ENCODE results near the gene TET1.
"Not testable (repeated sequence)": the region's sequence is repeated elsewhere in the genome, so short reads cannot be mapped to it uniquely, and the experiment has no call there.

Gene TET1

DNA sequence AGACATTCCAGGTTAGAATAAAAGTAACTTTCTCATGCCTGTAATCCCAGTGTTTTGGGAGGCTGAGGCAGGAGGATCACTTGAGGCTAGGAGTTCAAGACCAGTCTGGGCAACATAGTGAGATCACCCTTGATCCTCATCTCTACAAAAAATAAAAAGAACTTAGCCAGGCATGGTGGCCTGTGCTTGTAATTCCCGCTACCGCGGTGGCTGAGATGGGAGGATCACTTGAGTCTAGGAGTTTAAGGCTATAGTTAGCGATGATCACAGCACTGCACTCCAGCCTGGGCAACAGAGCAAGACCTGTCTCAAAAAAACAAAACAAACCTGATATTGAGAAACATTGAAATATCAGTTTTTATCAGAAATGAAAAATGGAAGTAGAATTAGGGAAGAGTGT lies 4.6 kb downstream of the TET1 start:
- DNase-seq (ENCODE audit: low spot score), result no peak

DNA sequence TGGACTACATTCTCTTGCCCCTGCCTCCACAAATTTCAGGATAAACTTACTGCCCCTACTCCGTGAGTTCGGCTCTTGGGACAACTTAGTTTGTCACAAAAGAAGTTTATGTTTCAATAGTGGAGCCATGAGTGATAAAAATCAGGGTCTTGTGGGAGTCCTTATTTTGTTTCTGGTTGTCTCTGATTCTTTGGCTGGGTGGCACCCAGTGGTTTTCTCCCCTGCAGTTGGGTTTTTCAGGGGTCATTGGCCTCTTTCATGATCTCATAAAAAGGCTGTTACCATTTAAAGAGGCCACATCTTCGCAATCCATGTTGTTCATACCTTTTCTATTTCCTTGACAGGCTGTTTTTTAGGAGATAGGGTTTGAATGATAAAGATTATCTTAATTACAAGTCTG lies 5.5 kb downstream of the TET1 start:
- no peak for DNase-seq (ENCODE audit: low spot score)

DNA sequence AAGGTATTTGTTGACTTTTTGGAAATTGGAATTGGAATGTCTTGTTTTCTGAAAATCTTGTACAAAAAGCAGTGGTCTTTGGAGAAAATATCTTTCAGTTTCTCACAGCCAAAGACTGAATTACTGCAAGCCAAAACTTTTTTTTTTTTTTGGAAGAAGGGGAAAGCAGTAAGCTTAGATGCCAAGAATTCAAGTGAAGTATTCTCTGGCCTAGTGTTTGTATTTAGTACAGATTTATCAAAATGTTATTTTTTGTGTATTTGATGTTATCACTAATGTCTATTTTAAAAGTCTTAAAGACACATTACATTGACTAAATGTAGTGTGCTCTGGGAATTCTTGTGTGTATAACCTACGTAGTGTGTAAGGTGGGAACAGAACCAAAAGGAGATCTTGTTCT lies 6.2 kb downstream of the TET1 start:
- no peak for DNase-seq (ENCODE audit: low spot score)

DNA sequence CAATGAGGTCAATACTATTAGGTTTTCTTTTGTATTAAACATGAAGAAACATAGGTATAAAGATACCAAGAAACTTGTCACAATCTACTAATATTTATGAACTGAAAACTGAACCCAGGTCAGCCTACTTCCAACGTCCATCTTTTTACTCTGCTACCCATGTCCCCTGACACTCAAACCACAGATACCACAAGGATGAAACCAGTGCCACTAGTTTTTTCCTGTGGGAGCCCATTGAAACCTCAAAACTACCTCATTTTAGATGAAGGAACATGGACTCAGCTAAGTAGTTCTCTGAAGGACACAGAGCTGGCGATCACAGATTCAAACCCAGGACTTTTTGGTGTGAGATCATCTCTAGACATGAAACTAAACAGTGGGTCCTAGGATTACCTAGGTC lies 6.8 kb downstream of the TET1 start:
- no peak for DNase-seq (ENCODE audit: low spot score)

DNA sequence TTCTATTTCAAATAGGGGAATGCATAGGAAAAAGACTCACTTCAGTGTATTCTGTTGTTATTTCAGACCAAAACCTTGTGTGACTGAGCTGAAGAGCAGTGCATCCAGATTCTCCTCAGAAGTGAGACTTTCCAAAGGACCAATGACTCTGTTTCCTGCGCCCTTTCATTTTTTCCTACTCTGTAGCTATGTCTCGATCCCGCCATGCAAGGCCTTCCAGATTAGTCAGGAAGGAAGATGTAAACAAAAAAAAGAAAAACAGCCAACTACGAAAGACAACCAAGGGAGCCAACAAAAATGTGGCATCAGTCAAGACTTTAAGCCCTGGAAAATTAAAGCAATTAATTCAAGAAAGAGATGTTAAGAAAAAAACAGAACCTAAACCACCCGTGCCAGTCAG lies 12.0 kb downstream of the TET1 start:
- DNase-seq (ENCODE audit: low spot score), result no peak

DNA sequence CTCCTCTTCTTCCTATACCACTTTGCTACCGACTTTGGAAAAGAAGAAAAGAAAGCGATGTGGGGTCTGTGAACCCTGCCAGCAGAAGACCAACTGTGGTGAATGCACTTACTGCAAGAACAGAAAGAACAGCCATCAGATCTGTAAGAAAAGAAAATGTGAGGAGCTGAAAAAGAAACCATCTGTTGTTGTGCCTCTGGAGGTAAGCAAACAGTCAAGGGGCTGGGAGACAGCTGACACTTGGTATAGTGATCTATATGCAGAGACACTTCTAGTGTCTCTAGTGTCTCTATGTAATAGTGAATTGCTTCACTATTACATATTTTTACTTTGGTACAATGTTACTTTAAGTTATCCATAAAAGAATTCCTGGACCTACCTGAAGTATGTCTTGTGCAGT lies 13.9 kb downstream of the TET1 start:
- DNase-seq (ENCODE audit: low spot score), result no peak

DNA sequence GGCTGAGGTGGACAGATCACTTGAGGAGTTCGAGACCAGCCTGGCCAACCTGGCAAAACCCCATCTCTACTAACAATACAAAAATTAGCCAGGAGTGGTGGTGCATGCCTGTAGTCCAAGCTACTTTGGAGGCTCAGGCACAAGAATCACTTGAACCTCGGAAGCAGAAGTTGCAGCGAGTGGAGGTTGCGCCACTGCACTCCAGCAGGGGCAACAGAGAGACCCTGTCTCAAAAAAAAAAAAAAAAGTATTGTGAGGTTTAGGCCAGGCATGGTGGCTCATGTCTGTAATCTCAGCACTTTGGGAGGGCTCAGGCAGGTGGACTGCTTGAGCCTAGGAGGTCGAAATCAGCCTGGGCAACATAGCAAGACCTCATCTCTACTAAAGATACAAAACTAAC lies 16.0 kb downstream of the TET1 start:
- DNase-seq (ENCODE audit: low spot score), result no peak

DNA sequence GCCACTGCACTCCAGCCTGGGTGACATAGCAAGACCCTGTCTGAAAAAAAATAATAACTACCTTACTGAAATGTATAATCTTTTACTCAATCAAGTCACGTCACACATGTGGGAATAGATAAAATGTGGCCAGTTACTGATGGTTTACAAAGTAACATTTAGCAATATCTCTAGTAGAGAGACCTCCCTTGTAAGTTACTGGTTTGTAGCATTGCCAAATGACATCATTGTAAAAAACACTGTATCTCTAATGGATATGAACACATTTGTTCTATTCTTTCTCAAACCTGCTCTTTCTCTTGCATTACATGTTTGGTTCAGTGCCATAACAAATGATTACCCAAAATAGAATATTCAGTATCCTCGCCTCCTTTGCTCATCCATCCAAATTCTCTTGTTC lies 18.8 kb downstream of the TET1 start:
- DNase-seq (ENCODE audit: low spot score), result no peak

DNA sequence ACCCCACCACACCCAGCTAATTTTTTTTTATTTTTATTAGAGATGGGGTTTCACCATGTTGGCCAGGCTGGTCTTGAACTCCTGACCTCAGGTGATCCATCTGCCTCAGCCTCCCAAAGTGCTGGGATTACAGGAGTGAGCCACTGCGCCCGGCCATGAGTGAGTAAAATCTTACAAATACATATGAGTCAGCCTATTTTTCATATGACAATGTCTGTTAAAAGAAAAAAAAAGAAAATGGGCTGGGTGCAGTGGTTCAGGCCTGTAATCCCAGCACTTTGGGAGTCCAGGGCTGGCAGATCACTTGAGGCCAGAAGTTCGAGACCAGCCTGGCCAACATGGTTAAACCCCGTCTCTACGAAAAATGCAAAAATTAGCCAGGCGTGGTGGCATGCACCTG lies 24.1 kb downstream of the TET1 start:
- not testable (repeated sequence) for DNase-seq (ENCODE audit: low spot score)

DNA sequence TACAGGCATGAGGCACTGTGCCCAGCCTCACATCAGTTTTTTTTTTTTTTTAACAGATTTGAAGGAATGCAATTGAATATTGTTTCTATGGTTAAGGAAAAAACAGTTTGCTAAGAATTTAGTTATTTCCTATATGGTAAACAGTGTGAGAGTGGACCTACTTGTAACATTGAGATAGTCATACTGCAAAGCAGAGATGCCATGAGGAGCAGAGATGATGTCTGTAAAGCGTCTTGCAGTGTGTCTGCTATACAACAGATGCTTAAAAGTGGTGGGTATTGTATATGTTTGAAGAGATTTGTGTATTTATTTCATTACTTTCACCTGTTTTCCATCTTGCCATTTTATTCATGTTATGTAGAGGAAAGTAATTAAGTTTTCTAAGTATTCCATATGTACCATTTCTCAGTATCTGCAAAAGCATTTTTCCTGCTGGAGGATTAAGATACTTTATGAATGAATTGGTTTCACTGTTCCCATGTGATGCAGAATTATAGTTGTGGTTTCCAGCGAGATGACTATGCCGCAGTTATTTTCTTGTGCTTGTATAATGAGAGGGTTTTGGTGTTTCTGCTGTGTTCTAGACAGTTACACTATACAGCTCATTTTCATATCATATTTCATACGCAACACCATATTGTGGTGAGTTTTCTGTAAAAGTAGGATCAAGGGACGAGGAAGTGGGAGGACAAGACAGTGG lies 26.6 kb downstream of the TET1 start:
- no peak for DNase-seq (ENCODE audit: low spot score)

DNA sequence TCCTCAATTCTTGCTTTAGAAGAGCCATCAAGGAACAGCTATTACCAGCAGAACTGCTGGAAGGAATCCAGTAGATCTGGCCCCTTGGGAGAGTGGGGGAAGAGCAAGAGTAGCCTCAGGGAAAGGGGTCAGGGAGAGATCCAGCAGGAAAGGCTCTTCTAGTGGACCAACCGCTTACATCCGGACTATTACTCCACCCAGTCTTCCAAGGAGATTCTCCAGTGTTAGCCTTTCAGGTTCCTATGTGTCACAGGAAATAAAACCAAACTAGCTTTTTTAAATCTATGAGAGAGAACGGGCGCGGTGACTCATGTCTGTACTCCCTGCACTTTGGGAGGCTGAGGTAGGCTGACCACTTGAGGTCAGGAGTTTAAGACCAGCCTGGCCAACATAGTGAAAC lies 34.3 kb downstream of the TET1 start:
- no peak for DNase-seq (ENCODE audit: low spot score)

DNA sequence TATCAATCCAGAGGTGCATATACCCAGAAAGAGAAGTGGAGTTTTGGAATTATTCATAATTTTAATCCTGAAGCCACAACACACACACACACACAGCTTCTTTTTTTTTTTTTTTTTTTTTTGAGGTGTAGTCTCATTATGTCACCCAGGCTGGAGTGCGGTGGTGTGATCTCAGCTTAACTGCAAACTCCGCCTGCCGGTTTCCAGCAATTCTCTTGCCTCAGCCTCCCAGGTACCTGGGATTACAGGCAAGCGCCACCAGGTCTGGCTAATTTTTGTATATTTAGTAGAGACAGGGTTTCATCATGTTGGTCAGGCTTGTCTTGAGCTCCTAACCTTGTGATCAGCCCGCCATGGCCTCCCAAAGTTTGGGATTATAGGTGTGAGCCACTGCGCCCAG lies 35.4 kb downstream of the TET1 start:
- DNase-seq (ENCODE audit: low spot score), result no peak

DNA sequence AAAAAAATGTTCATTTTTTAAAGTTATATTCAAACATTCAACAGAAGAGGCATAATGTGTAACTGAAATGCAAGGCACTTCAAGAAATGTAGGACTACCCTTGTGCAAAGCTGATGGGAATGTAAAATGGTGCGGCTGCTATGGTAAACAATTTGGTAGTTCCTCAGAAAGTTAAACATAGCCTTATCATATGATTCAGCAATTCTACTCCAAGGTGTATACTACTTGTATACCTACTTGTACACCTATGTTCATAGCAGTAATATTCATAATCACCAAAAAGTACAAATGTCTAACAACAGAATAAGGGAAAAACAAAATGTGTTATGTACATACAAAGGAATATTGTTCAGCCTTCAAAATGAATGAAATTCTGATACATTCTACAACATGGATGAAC lies 37.3 kb downstream of the TET1 start:
- DNase-seq (ENCODE audit: low spot score), result no peak

DNA sequence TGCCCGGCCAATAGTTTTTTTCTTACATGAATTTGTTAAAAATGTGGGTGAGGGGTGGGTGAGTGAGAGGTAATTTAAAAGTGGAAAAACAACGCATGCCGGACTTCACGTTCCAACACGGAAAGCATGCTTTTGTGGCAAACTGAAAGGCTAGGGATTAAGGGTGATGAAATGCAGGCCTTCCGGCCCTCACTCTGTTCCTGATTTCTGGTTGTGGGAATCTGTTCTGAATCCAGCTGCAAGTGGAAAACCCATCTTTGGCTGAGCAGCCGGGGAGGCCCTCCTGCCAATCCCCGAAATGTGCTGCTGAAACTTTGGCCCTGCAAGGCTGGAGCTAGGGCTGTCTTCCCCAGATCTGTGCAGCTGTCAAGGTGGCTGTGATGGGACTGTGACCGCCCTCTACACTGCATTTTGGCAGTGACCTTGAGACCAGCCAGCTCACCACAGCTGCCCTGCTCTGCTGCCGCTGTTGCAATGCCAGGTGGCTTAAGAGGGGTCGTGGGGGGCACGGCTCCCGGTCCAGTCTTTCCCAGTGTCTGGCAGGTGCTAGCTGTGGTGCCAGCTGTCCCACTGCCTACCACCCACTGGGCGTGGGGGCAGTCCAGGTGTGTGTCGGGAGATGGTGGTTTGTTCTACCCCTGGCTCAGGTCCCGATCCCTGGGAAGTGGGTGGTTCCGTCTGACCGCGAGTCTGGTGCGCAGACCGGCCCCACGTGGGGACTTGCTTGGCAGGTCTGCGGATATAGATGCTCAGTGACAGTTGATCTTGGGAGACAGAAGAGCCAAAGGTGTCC lies 39.0 kb downstream of the TET1 start:
- DNase-seq (ENCODE audit: low spot score), result no peak

DNA sequence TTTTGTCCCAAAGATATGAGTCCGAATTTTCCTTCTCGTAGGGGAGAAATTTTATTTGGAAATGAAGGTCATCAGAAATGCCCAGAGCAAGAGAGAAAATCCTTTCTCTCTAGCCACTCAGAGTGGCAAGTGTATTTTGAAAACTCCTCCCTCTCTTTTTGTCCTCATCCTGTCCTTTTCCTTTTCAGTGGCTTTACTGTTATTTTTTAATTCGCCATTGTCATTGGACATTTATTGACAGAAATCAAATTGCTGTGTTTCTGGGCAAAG lies 39.6 kb downstream of the TET1 start:
- no peak for DNase-seq (ENCODE audit: low spot score)

DNA sequence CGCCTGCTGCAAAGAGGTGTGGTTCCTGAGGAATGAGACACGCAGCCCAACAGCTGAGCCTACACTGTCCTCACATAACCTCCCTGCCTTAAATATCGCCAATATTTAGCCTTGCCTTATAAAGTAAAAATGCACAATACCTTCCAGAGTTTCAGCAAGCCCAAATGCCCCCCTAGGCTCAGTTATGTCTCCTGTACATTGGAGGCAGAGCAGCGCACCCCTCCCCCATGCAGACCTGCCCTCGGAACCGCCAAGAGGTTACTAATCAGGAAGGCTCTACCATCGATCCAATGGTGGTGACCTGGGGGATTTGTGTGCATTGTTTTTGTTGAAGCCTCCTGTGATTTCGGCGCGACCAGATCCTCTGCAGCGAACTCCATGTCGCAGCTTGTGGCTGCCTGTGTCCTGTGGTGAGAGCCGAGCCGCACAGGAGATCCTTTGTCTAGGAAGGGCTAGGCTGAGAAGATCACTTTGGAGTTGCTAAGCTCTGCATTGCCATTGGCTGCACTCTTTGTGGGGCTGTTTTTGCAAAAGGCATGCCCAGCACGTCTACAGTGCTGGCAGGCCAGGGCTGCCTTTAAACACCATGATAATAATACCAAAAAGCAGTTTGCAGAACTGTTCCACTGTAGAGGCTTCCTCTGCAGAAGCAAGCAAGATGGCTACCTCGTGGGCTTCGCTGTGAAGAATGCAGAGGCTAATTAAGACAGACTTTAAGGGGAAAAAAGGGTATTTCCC lies 40.1 kb downstream of the TET1 start:
- DNase-seq (ENCODE audit: low spot score), result peak; percentile 18

DNA sequence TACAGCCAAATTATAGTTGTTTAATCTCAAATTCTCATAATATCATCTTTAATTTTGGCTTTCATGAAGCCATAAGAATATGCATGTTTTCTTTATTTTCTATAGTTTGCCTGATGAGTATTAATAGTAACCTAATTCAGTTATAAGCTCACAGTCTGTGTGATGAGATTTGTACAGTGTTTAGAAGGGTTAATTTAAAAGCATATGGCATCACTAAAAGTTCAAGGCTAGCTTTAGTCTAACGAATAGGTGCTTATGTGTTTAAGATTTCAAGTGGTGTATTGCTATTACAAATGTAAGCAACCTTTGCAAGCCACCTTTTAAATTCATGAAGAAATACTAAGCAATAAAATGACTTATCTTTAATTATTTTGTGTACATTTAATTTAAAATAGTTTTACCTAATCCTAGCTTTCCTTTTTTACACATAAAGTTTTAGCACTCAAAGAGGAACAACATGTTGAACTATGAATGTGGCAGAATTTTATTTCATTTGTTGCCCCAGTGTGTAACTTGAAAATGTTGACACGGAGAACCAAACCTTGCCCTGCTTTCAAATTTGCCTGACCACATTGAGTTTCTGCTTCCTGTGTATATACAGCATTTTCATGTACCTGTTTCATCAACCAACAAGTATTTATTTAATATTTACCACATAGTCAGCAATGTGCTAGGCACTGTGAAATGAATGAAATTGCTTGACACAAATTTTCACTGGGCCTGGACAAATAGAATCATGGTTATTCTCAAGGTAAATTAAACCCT lies 41.5 kb downstream of the TET1 start:
- DNase-seq (ENCODE audit: low spot score), result no peak

DNA sequence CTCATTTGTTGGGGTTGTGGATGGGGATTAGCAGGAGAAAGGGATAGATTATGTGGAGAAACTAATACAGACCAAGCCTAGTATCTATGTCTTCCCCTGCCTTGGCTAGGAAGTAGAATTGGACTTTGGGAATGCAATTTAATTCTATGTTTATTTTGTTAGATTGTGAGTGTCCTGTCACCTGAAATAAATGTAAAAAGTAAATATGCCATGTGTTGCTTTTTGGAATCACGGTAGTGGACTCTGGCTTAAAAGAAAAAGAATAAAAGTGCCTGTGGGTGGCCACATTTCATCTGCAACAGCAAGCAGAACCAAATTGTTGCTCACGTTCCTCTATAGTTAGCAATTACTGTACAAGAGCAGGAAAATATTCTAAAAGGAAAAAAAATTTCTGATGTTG lies 42.3 kb downstream of the TET1 start:
- DNase-seq (ENCODE audit: low spot score), result no peak

DNA sequence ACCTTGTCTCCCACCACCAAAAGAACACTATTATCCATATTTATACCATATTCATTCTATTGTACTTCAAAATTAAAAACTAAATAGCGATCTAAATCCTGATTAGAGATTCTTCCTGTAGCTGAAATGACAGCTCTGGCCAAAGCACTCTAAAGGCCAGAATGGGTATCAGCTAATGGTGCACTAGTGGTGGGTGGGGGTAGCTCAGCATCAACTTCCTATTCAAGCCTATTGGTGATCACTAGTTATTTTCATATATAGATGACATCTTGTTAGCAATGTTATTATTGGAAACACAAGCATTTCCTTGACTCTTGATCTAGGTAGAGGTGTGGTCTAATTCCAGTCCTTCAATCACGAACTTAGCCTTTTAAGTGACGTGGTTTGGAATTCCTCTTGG lies 43.6 kb downstream of the TET1 start:
- no peak for DNase-seq (ENCODE audit: low spot score)

DNA sequence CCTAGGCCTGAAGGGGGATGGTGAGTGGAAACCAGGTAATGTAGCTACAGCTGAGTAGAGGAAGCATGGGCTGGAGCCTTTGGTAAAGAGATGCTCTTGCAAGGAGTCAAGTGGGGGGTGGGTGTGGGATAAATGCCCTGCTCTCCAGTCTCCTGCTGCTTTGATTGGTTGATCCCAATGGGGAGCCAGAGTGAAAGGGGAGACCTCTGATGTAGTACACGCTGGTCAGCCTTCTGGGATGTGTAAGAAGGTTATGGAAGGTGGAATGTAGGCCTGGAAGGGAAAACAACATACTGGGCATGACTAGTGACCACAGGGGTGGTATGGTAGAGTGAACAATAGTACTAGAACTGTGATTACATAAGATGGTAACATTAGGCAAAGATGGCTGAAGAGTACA lies 44.3 kb downstream of the TET1 start:
- DNase-seq (ENCODE audit: low spot score), result no peak

DNA sequence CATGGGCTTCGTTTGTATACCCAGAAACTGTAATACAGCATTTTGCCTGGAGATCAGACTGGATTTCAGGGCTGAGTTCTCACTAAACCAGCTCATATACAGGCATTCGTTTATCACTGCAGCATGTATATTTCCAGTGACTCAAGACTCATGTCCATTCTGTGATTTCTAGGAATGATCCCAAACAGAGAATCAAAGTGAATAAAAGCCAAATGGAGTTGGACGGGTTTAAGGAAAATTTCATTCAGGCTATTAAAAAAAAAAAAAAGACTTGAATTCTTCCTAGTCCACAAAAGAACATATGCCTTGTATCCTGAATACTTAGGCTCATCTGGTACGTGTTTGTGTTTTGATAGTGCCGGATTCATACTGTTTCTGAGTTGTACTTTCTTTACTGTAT lies 46.8 kb downstream of the TET1 start:
- no peak for DNase-seq (ENCODE audit: low spot score)

DNA sequence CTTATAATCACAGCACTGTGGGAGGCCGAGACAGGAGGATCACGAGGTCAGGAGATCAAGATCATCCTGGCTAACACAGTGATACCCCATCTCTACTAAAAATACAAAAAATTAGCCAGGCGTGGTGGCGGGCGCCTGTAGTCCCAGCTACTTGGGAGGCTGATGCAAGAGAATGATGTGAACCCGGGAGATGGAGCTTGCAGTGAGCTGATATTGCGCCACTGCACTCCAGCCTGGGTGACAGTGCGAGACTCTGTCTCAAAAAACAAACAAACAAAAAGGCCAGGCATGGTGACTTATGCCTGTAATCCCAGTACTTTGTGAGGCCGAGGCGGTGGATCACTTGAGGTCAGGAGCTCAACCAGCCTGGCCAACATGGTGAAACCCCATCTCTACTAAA lies 49.9 kb downstream of the TET1 start:
- DNase-seq (ENCODE audit: low spot score), result not testable (repeated sequence)

DNA sequence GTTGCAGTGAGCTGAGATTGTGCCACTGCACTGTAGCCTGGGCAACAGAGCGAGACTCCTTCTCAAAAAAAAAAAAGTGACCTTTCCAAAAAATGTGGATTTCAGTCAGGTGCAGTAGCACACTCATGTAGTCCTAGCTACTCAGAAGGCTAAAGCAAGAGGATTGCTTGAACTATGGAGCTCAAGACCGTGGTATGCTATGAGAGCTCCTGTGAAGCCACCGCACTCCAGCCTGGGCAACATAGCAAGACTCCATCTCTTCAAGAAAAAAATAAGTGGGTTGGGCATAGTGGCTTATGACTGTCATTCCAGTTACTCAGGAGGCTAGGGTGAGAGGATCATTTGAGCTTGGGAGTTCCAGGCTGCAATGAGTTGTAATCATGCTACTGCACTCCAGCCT lies 51.1 kb downstream of the TET1 start:
- DNase-seq (ENCODE audit: low spot score), result no peak
